ENCODE results near the gene ZFR2.

DNA sequence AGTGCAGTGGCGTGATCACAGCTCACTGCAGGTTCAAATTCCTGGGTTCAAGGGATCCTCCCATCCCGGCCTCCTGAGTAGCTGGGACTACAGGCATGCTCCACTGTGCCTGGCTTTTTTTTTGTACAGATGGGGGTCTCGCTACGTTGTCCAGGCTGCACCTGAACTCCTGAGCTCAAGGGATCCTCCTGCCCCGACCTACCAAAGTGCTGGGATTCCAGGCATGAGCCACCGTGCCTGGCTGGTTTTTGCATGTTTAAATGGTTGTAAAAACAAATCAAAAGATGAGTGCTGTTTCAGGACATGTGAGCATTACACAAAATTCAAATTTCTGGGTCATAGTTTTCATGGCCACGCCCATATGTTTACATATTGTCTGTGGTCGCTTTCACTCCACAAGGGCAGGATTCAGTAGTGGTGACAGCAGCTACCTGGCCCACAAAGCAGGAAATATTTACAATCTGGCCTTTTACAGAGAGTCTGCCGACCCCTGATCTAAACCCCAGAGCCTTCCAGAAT, 88.0 kb downstream of the ZFR2 start:
- TF ChIP-seq POLR2AphosphoS5 (IDR thresholded peaks at IDR 0.05) (no peak), POLR2A (IDR thresholded peaks at IDR 0.05) (no peak)
- TF ChIP-seq, protein P1, sequence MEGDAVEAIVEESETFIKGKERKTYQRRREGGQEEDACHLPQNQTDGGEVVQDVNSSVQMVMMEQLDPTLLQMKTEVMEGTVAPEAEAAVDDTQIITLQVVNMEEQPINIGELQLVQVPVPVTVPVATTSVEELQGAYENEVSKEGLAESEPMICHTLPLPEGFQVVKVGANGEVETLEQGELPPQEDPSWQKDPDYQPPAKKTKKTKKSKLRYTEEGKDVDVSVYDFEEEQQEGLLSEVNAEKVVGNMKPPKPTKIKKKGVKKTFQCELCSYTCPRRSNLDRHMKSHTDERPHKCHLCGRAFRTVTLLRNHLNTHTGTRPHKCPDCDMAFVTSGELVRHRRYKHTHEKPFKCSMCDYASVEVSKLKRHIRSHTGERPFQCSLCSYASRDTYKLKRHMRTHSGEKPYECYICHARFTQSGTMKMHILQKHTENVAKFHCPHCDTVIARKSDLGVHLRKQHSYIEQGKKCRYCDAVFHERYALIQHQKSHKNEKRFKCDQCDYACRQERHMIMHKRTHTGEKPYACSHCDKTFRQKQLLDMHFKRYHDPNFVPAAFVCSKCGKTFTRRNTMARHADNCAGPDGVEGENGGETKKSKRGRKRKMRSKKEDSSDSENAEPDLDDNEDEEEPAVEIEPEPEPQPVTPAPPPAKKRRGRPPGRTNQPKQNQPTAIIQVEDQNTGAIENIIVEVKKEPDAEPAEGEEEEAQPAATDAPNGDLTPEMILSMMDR (IDR thresholded peaks at IDR 0.05 in 8 of 11, conservative IDR thresholded peaks at IDR 0.05 in 3 of 11): no peak

All from spleen (tissue), 7 donors.